AG08395 (cell line): Measurements from ENCODE around the gene DNAAF3.
"Not testable (repeated sequence)": the region's sequence is repeated elsewhere in the genome, so short reads cannot be mapped to it uniquely, and the experiment has no call there.

ENCODE experiments used
- DNase-seq: peaks from one replicate; pipeline ENCODE4 v3.0.0; 2012; ENCODE audit warnings: mixed read lengths, low spot score

DNAAF3 gene

GRCh38 chr19:55166530-55167268 lies at the start of gene DNAAF3:
Gene DNAAF3, minus strand, starts transcription at chr19:55166613. Its CDS starts 200 bp downstream, at chr19:55166413.
- peak; percentile 100 for DNase-seq

DNA sequence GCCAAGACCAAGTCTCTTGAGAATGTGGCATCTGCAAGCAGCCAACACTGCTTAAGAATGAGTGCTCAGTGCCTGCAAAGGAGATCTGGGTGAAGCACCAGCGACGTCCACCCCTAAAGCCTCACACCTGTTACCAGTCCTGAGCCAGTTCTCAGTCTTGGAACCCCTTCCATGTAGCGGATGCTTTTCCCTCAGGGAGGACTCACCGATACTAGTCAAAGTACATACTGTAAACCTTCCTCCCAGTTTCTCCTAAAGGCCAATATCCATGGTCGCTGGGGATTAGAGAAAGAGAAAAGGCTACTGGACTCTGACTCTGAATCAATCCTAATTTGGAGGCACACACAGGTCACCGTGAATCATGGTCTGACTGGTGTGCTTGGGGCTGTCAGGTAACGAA lies 47.1 kb upstream of the DNAAF3 start:
- no peak for DNase-seq

DNA sequence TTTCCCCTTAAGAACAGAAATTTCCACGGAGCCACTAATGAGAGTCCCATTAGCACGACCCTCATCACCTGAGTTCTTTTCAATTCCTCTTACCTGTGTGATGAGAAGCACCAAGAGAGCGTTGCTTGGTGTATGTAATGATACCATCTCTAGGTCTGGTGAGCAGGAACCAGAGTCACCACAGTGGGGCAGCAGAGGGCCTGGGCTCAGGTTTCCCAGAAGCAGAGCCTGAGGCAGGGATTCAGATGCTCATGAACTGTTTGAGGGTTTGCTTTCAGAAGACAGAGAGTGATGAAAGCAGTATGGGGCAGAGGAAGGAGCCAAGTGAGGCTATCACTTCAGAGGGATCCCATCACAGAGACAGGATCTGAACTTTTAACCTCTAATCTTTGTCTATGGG lies 46.0 kb upstream of the DNAAF3 start:
- no peak for DNase-seq

GRCh38 chr19:55209693-55210472 lies 43.5 kb upstream of the DNAAF3 start:
- DNase-seq: peak; percentile 78

DNA sequence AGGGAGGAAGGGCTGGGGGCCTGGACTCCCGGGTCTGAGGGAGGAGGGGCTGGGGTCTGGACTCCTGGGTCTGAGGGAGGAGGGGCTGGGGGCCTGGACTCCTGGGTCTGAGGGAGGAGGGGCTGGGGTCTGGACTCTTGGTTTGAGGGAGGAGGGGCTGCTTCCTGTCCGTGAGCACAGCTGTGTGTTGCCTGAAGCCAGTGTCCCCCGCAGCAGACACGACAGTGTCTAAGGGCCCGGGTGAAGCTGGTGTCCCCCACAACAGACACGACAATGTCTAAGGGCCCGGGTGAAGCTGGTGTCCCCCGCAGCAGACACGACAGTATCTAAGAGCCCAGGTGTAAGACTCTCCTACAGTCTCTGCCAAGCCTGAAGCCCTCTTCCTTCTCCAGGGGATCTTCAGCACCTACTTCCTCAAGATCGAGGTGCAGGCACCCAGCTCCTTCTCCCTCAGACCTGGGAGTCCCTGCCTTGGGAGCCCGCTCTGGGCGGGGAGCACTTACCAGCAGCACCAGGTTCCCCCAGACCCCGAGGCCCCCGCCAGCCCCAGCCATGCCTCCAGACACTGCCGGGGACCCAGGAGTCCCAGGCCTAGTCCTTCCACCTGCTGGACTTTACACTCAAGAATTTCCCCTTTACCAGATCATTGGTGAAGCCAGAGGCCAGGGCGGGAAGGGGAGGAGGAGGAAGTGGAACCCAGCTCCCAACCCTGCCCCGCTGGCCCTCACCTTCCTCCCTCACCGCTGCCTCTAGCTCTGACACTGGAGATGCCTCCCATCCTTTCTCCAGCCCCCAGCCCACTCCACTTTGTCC lies 42.7 kb upstream of the DNAAF3 start, which contains the start of gene PTPRH:
Gene PTPRH (minus strand): TSS at position 622 of the 813 bp plus-strand sequence. CDS start 68 bp downstream, at position 554.
- DNase-seq: no peak

GRCh38 chr19:55206664-55207500 lies 40.5 kb upstream of the DNAAF3 start:
- peak; percentile 98 for DNase-seq

DNA sequence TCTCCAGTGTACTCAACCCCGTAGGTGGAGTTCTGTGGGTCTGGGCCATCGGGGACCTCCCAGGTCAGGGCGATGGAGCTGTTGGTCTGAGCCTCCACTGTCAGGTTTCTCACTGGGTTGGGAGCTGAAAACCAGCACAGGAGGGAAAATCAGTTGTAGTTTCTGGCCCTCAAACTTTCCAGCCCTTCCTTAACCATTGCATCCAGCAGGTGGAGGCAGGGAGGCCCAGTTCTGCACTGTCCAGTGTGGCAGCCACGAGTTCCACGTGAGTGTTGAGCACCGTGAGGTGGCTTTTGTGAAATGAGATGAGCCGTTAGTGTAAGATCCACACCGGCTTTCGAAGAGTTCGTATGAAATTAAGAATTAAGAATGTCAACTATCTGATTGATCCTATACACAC lies 35.8 kb upstream of the DNAAF3 start:
- DNase-seq: not testable (repeated sequence)

DNA sequence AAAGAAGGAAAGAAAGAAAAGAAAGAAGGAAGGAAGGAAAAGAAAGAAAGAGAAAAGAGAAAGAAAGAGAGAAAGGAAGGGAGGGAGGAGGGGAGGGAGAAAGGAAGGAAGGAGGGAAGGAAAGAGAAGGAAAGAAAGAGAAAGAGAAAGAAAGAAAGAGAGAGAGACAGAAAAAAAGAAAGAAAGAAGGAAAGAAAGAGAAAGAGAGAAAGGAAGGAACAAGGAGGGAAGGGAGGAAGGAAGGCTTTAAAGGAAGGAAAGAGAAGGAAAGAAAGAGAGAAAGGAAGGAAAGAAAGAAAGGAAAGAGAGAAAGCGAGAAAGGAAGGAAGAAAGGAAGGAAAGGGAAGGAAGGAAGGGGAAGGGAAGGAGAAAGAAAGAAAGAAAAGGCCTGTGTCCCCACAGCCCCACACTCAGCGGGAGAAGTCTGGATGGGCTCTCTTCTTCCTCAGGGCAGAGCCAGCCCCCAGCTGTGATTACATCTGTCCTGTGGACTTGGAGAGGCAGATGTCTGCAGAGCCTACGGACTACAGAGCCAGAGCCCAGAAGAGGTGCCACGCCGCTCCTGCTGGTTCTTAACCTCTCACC lies 33.3 kb upstream of the DNAAF3 start:
- no peak for DNase-seq

- no peak for DNase-seq
Measured at GRCh38 chr19:55198651-55199050, 32.2 kb upstream of the DNAAF3 start.

DNA sequence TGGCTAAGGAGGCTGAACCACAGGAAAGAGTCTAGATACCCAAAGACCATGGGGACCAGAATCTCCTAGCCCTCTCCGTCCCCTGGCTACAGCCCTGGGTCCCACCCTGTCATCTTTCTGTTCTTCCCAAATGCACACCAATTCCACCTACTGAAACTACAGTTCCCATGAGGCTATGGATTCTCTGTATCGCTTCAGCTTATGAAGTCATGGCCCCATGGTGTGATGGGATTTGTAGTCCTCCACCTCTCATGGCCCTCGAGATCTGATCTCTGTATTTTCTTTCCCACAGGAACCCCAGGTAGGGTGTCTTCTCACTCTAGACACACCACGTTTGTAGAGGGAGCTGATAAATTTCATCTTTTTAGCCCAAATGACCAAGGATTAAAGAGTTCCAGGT lies 31.1 kb upstream of the DNAAF3 start:
- no peak for DNase-seq

- no peak for DNase-seq
Measured at GRCh38 chr19:55196803-55197202, 30.4 kb upstream of the DNAAF3 start.

DNA sequence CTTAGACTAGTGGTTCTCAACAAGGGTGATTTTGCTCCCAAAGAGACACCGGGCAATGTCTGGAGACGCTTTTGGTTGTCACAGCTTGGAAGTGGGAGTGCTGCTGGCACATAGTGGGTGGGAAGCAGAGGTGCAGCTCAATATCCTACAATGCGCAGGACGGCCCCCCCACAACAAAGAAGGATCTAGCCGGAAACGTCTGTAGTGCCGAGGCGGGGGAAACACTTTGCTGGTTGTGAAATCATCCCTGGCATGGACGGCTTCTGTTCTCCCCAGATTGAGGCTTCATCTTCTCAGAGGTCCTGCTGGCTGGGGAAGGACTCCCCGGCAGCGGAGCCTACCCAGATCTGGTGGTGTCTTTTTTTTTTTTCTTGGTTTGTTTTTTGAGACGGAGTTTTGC lies 27.1 kb upstream of the DNAAF3 start:
- DNase-seq: no peak

- peak; percentile 81 for DNase-seq
Measured at GRCh38 chr19:55189403-55189835, 23.0 kb upstream of the DNAAF3 start.

DNA sequence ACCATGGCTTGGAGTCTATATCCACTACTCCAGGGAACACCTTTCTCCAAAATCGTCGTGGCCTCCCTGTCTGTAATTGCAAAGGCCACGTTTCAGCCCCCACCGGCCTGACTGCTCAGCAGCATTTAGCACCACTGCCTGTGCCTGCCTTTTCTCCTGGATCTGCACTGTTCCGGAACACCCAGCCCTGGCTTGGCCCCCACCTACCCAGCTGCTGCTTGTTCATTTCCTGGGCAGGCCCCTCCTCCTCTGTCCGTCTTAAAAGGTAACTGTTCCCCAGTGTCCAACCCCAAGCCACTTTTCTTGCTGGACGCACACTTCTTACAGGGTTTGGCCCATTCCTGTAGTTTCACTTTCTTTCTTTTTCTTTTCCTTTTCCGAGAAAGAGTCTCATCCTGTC lies 22.2 kb upstream of the DNAAF3 start:
- DNase-seq: no peak

GRCh38 chr19:55186080-55186479 lies 19.7 kb upstream of the DNAAF3 start:
- no peak for DNase-seq

- DNase-seq: no peak
Measured at GRCh38 chr19:55181740-55182139, 15.3 kb upstream of the DNAAF3 start.

DNA sequence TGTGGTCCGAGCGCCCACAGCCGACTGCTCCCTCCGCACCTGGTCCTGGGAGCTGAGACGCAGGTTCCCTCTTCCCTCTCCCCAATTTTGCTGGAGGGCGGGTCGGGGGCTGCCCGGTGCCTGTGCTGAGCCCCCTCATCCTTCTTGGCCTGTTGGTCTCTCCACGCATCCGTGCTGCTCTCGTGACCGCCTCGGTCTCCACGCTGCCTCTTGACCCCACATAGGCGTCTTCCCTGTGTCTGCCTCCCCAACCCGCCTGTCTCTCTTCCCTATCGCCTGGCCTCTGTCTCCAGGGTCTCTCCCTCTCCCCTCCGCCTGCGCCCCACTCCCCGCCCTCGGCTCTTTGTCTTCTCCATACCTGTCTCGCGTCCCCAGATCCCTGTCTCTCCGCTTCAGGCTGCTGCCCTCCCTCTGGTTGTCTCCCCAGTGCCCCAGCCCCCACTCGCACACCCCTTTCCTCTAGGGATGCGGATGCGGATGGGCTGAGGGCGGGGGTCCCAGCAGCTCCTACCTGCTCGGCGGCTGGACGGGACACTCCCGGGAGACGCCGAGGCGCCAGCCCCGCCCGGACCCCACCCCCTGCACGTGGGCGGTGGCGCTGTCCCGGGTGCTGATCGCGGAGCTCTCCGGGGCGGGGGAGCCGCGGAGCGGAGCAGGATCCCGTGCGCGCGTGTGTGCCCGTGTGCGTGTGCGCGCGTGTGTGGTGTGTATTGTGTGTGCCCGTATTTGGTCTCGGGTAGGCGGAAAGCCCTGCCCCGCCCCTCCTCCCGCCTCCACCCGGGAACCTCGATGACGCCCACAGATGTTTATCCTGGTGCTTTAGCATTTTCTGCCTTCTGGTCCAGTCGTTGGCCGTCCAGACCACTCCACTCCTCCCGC lies 13.4 kb upstream of the DNAAF3 start, which contains the start of gene SYT5:
Gene SYT5 (minus strand): TSS at position 684 of the 879 bp plus-strand sequence. CDS start 1,248 bp downstream, outside the sequence.
- DNase-seq: peak; percentile 66

- DNase-seq: peak; percentile 86
Measured at GRCh38 chr19:55178781-55179599, 12.6 kb upstream of the DNAAF3 start.

- no peak for DNase-seq
Measured at GRCh38 chr19:55176076-55176475, 9.7 kb upstream of the DNAAF3 start.
